Measurements from ENCODE around the gene DFFB.
A peak's percentile ranks its signal among the peaks of the same experiment; 100 is the strongest.
"Not testable (repeated sequence)": the region's sequence is repeated elsewhere in the genome, so short reads cannot be mapped to it uniquely, and the experiment has no call there.

Gene DFFB, protein sequence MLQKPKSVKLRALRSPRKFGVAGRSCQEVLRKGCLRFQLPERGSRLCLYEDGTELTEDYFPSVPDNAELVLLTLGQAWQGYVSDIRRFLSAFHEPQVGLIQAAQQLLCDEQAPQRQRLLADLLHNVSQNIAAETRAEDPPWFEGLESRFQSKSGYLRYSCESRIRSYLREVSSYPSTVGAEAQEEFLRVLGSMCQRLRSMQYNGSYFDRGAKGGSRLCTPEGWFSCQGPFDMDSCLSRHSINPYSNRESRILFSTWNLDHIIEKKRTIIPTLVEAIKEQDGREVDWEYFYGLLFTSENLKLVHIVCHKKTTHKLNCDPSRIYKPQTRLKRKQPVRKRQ

GRCh38 chr1:3856923-3857790 lies at the start of gene DFFB, which contains the start of gene CEP104:
Gene DFFB, plus strand, starts transcription at chr1:3857476. Its CDS starts 128 bp downstream, at chr1:3857604.
Gene CEP104, minus strand, starts transcription at chr1:3857211. Its CDS starts 4,804 bp downstream, at chr1:3852407.
- Histone ChIP-seq H3K27me3 (no peaks in the 10 kb centered on the region), H3K4me1 (peaks cover 0 to 24% (median 19%) of the 10 kb centered on the region in 4 donors), H3K27ac (peak within 1 kb of the TSS; percentile 80 to 82), H3K36me3 (peaks cover 0 to 6% (median under 1%) of the 10 kb centered on the region in 3 donors), H3K4me3 (peak within 1 kb of the TSS; percentile 84 to 92), H3K9me3 (no peaks in the 10 kb centered on the region)
- no peak for TF ChIP-seq CTCF (IDR thresholded peaks at IDR 0.05)
- peak; percentile 85 to 91 for DNase-seq
- intact Hi-C loops (cut with DNase I; ENCODE audit: low total_unique reads) = loop anchor here (5.0 kb wide), 1 partner anchor 40 kb away; no protein-coding TSS in a partner anchor

DNA sequence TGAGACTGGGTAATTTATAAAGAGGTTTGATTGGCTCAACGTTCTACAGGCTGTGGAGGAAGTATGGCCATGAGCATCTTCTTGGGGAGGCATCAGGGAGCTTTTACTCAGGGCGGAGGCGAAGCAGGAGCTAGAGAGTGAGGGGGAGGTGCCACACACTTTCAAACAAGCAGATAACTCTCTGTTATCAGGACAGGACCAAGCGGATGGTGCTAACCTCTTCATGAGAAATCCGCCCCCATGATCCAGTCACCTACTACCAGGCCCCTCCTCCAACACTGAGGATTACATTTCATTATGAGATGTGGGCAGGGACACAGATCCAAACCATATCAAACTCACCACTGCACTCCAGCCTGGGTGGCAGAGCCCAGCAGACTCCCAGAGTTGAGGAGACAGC lies 49.5 kb upstream of the DFFB start:
- peaks cover 0 to 4% of the 10 kb centered on the region in 2 donors for H3K27me3 ChIP-seq
- intact Hi-C loops (cut with DNase I; ENCODE audit: low total_unique reads) = loop anchor here (10.0 kb wide), 1 partner anchor 63 kb away; no protein-coding TSS in a partner anchor

DNA sequence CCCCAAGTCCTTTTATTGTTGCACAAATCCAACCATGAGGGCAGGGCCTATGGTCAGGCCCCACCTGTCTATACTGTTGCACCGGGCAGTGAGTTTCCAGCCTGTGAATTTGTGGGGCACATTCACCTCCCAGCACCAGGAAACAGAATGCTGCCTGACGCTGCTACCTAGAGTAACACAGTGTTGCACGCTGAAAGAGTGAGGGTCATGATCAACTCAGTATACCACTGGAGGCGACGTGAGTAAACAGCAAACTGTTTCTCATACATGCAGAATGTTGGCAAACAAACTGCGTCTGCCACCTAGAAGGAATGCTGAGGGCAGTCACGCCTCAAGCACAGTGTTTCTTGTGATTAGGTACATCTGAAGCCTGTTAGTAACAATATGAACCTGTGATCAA lies 47.6 kb upstream of the DFFB start:
- H3K4me1 ChIP-seq = no peaks in the 10 kb centered on the region
- H3K27ac ChIP-seq = no peak overlapping the region
- peaks cover 8 to 13% (median 9%) of the 10 kb centered on the region in 3 donors for H3K36me3 ChIP-seq
- TF ChIP-seq CTCF (IDR thresholded peaks at IDR 0.05) = no peak
- DNase-seq = peak in 1 of 2 donors; percentile 16
- intact Hi-C loops (cut with DNase I; ENCODE audit: low total_unique reads) = loop anchor here (10.0 kb wide), 1 partner anchor 65 kb away; no protein-coding TSS in a partner anchor
- no peaks in the 10 kb centered on the region for H3K27me3 ChIP-seq
- H3K9me3 ChIP-seq = no peaks in the 10 kb centered on the region
- H3K4me3 ChIP-seq = no peak overlapping the region

More for the DNA sequence above, 49.5 kb upstream of the DFFB start:
- no peak overlapping the region for H3K27ac ChIP-seq
- no peaks in the 10 kb centered on the region for H3K9me3 ChIP-seq
- TF ChIP-seq CTCF (IDR thresholded peaks at IDR 0.05) = no peak
- no peak for DNase-seq
- no peaks in the 10 kb centered on the region for H3K36me3 ChIP-seq
- H3K4me3 ChIP-seq = no peak overlapping the region
- no peaks in the 10 kb centered on the region for H3K4me1 ChIP-seq

DNA sequence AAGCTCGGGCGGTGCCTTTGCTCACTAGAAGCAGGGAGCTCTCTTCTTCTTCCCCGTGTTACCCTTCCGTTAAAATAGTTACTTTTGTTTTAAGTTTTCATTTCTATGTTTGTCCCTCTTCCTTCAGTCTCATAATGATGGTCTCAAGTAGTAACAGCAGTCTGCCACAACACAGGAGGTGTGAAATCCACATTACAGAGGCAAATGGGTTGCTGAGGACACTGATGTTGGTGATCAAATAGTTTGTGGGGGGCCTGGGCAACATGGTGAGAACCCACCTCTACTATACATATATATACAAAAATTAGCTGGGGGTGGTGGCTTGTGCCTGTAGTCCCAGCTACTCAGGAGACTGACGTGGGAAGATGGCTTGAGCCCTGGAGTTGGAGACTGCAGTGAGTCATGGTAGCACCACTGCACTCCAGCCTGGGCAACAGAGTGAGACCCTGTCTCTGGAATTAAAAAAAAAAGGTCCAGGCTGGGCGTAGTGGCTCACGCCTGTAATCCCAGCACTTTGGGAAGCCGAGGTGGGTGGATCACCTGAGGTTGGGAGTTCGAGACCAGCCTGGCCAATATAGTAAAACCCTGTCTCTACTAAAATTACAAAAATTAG lies 47.0 kb upstream of the DFFB start:
- H3K27ac ChIP-seq; H3K9me3 ChIP-seq; H3K4me1 ChIP-seq; H3K27me3 ChIP-seq; H3K4me3 ChIP-seq; intact Hi-C loops (cut with DNase I; ENCODE audit: low total_unique reads): not testable (repeated sequence)
- H3K36me3 ChIP-seq = peaks cover 14 to 19% (median 15%) of the 10 kb centered on the region in 3 donors
- peak in 1 of 2 donors; percentile 23 for DNase-seq

- H3K4me3 ChIP-seq = no peak overlapping the region
- no peaks in the 10 kb centered on the region for H3K27me3 ChIP-seq
- DNase-seq = no peak
- intact Hi-C loops (cut with DNase I; ENCODE audit: low total_unique reads) = no loop called here
- no peak overlapping the region for H3K27ac ChIP-seq
- no peaks in the 10 kb centered on the region for H3K9me3 ChIP-seq
- no peak for TF ChIP-seq CTCF (IDR thresholded peaks at IDR 0.05)
- no peaks in the 10 kb centered on the region for H3K4me1 ChIP-seq
- peaks cover 24 to 32% (median 27%) of the 10 kb centered on the region in 3 donors for H3K36me3 ChIP-seq
Observed at GRCh38 chr1:3811595-3811911, 45.7 kb upstream of the DFFB start.
